ENCODE results near the gene XIRP1.

The XIRP1 gene

GRCh38 chr3:39211332-39212130, 19.1 kb upstream of the XIRP1 start:
- H3K27ac Mint-ChIP-seq, result no peak overlapping the region
- peaks cover 6% of the 10 kb centered on the region for H3K36me3 Mint-ChIP-seq (ENCODE audit: low read depth)
- peaks cover 54% of the 10 kb centered on the region for H3K4me1 Mint-ChIP-seq
- no peak overlapping the region for H3K4me3 Mint-ChIP-seq
- no peaks in the 10 kb centered on the region for H3K27me3 Mint-ChIP-seq (ENCODE audit: low read depth, poor library complexity)
- peaks cover 16% of the 10 kb centered on the region for H3K9me3 Mint-ChIP-seq
- DNase-seq, result no peak
- no peak for TF ChIP-seq CTCF (IDR thresholded peaks at IDR 0.05)

DNA sequence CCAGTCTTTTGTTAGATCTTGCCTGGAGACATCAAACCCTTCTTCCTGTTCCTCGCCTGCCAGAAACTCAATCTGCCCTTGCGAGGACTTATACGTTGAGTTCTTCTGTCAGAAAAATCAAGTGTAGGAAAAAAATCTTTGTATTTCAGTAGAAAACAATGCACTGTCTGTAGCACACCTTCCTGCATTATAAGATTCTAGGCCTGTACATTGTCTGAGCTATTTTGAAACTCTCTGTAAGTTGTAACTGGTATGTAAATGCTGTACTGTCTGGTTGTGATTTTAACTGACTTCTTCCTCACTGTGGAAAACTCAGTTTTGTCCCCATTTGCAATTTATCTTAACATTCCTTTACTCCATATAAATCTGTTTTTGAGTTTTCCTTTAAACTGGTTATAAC, 17.7 kb upstream of the XIRP1 start:
- H3K27ac Mint-ChIP-seq, result no peak overlapping the region
- peaks cover 63% of the 10 kb centered on the region for H3K4me1 Mint-ChIP-seq
- no peak for DNase-seq
- no peak for TF ChIP-seq CTCF (IDR thresholded peaks at IDR 0.05)
- H3K36me3 Mint-ChIP-seq (ENCODE audit: low read depth), result peaks cover 6% of the 10 kb centered on the region
- H3K9me3 Mint-ChIP-seq, result peaks cover 17% of the 10 kb centered on the region
- no peaks in the 10 kb centered on the region for H3K27me3 Mint-ChIP-seq (ENCODE audit: low read depth, poor library complexity)
- no peak overlapping the region for H3K4me3 Mint-ChIP-seq

DNA sequence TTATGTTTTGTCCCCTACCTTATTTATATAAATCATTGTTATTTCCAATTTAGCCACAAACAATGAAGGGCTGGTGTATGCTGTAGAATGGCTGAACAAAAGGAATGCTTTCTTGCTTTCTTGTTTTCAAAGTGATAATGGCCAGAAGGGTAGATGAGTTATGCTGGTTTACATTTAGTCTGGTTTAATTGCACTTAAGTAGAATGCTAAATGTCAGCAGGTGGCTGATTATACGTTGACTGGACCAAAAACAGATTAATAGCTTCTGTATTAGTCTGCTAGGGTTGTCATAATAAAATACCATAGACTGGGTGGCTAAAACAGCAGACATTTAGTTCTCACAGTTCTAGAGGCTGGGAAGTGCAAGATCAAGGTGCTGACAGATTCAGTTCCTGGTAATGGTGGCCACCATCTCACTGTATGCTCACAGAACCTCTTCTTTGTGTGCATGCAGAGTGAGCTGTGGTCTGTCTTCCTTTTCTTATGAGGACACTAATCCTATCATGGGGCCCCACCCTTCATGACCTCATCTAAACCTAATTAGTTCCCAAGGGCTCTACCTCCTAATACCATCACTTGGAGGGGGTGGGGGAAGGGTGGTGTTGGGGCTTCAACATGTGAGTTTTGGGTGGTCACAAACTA, 17.1 kb upstream of the XIRP1 start:
- Mint-ChIP-seq H3K36me3 (ENCODE audit: low read depth) (peaks cover 6% of the 10 kb centered on the region), H3K4me1 (peaks cover 66% of the 10 kb centered on the region), H3K4me3 (no peak overlapping the region), H3K27ac (no peak overlapping the region), H3K9me3 (peaks cover 20% of the 10 kb centered on the region), H3K27me3 (ENCODE audit: low read depth, poor library complexity) (no peaks in the 10 kb centered on the region)
- no peak for TF ChIP-seq CTCF (IDR thresholded peaks at IDR 0.05)
- DNase-seq, result no peak

GRCh38 chr3:39208463-39209055, 16.2 kb upstream of the XIRP1 start:
- peak; percentile 49 for TF ChIP-seq CTCF (IDR thresholded peaks at IDR 0.05)
- peak; percentile 39 for DNase-seq
- peaks cover 24% of the 10 kb centered on the region for H3K9me3 Mint-ChIP-seq

GRCh38 chr3:39207361-39208186, 15.2 kb upstream of the XIRP1 start:
- TF ChIP-seq CTCF (IDR thresholded peaks at IDR 0.05), result no peak
- H3K27me3 Mint-ChIP-seq (ENCODE audit: low read depth, poor library complexity), result no peaks in the 10 kb centered on the region
- peaks cover 67% of the 10 kb centered on the region for H3K4me1 Mint-ChIP-seq
- peak overlapping the region; percentile 21 for H3K4me3 Mint-ChIP-seq
- H3K36me3 Mint-ChIP-seq (ENCODE audit: low read depth), result peaks cover 13% of the 10 kb centered on the region
- no peak for DNase-seq
- H3K9me3 Mint-ChIP-seq, result peaks cover 28% of the 10 kb centered on the region
- peak overlapping the region; percentile 77 for H3K27ac Mint-ChIP-seq

More at GRCh38 chr3:39208463-39209055, 16.2 kb upstream of the XIRP1 start:
- no peak overlapping the region for H3K4me3 Mint-ChIP-seq
- H3K27me3 Mint-ChIP-seq (ENCODE audit: low read depth, poor library complexity), result no peaks in the 10 kb centered on the region
- H3K27ac Mint-ChIP-seq, result peak overlapping the region; percentile 77
- H3K4me1 Mint-ChIP-seq, result peaks cover 60% of the 10 kb centered on the region
- peaks cover 10% of the 10 kb centered on the region for H3K36me3 Mint-ChIP-seq (ENCODE audit: low read depth)

All from nephron progenitor cell (in vitro differentiated cells).